GM23338 (cell line): ENCODE data around the gene ZNF543. TPM values are rescaled to one million over a fixed set of nuclear protein-coding genes. Genes with fewer than 3 reads are reported as not detected.

Experiments used
- ATAC-seq: fragments of 200-7000 bp; cut with Tn5 transposase; 3 replicates; pipeline ENCODE4 v1.9.1; 2020
- DNase-seq: peaks from one replicate; pipeline ENCODE4 v3.0.0-alpha.2; 2015; ENCODE audit warnings: low spot score
- H2AFZ ChIP-seq: fragments of 200-600 bp; sonication (generic); 2 replicates; pipeline ENCODE4 v1.8.0; 2016; ENCODE audit warnings: antibody characterized with exemption, mild to moderate bottlenecking, moderate library complexity
- H3F3A ChIP-seq: fragments of 200-600 bp; sonication (generic); replicated peaks from 2 replicates; pipeline ENCODE4 v1.8.0; 2017; ENCODE audit warnings: antibody characterized with exemption, mixed run types, low read depth
- H3K27ac ChIP-seq: fragments of 200-600 bp; sonication (generic); 2 replicates; pipeline ENCODE4 v1.6.1; 2016; ENCODE audit warnings: low read depth
- H3K27me3 ChIP-seq: fragments of 200-600 bp; sonication (generic); 2 replicates; pipeline ENCODE4 v1.8.0; 2016; ENCODE audit warnings: mild to moderate bottlenecking, mixed run types, moderate library complexity; ENCODE audit not compliant: insufficient read depth
- H3K36me3 ChIP-seq: fragments of 200-600 bp; sonication (generic); 2 replicates; pipeline ENCODE4 v1.8.0; 2016; ENCODE audit warnings: mild to moderate bottlenecking; ENCODE audit not compliant: insufficient read depth
- H3K4me1 ChIP-seq: fragments of 200-600 bp; sonication (generic); 2 replicates; pipeline ENCODE4 v1.8.0; 2016; ENCODE audit warnings: mild to moderate bottlenecking, moderate library complexity; ENCODE audit not compliant: insufficient read depth
- H3K4me2 ChIP-seq: fragments of 200-600 bp; sonication (generic); 2 replicates; pipeline ENCODE4 v1.7.1; 2017; ENCODE audit warnings: mixed run types
- H3K4me3 ChIP-seq: fragments of 200-600 bp; sonication (generic); 2 replicates; pipeline ENCODE4 v1.6.1; 2016; ENCODE audit warnings: mixed run types
- H3K79me2 ChIP-seq: fragments of 200-600 bp; sonication (generic); replicated peaks from 2 replicates; pipeline ENCODE4 v1.8.0; 2017; ENCODE audit warnings: mild to moderate bottlenecking; ENCODE audit not compliant: insufficient read depth
- H3K9me2 ChIP-seq: fragments of 200-600 bp; sonication (generic); 2 replicates; pipeline ENCODE4 v1.8.0; 2017; ENCODE audit not compliant: insufficient read depth
- H4K20me1 ChIP-seq: fragments of 200-600 bp; sonication (generic); replicated peaks from 2 replicates; pipeline ENCODE4 v1.8.0; 2017; ENCODE audit warnings: mild to moderate bottlenecking; ENCODE audit not compliant: insufficient read depth
- H3K27ac Mint-ChIP-seq: 2 replicates; pipeline ENCODE4 v1.8.0; 2020; ENCODE audit warnings: inconsistent platforms, mild to moderate bottlenecking, moderate library complexity, mixed read lengths
- H3K27me3 Mint-ChIP-seq: 3 replicates; pipeline ENCODE4 v1.8.0; 2022; ENCODE audit warnings: low read depth, mild to moderate bottlenecking, moderate library complexity, mixed read lengths, inconsistent platforms; ENCODE audit not compliant: insufficient read depth, poor library complexity
- H3K36me3 Mint-ChIP-seq: 3 replicates; pipeline ENCODE4 v1.8.0; 2021; ENCODE audit warnings: low read depth, mild to moderate bottlenecking, inconsistent platforms, moderate library complexity, mixed read lengths
- H3K4me1 Mint-ChIP-seq: 3 replicates; pipeline ENCODE4 v1.8.0; 2020; ENCODE audit warnings: mild to moderate bottlenecking, inconsistent platforms, mixed read lengths
- H3K4me3 Mint-ChIP-seq: 3 replicates; pipeline ENCODE4 v1.8.0; 2021; ENCODE audit warnings: moderate library complexity, mild to moderate bottlenecking, inconsistent platforms, mixed read lengths
- H3K9me3 Mint-ChIP-seq: 3 replicates; pipeline ENCODE4 v1.8.0; 2020; ENCODE audit warnings: moderate library complexity, mild to moderate bottlenecking, inconsistent platforms, mixed read lengths
- CREB1 ChIP-seq: fragments of 250-450 bp; sonication (Bioruptor Pico); IDR thresholded peaks from 2 replicates; pipeline ENCODE4 v1.5.0; 2020; ENCODE audit warnings: low read depth, mild to moderate bottlenecking, moderate library complexity
- ETS1 ChIP-seq: IDR thresholded peaks from 2 replicates; pipeline ENCODE4 v1.6.1; 2016; ENCODE audit warnings: antibody characterized with exemption
- EZH2 ChIP-seq: fragments of 200-600 bp; sonication (generic); IDR thresholded peaks from one replicate; pipeline ENCODE4 v1.8.0; 2017; ENCODE audit warnings: antibody characterized with exemption, mild to moderate bottlenecking, low read depth; ENCODE audit not compliant: unreplicated experiment
- EZH2phosphoT487 ChIP-seq: fragments of 200-600 bp; sonication (generic); IDR thresholded peaks from one replicate; pipeline ENCODE4 v1.8.1; 2018; ENCODE audit warnings: antibody characterized with exemption; ENCODE audit not compliant: unreplicated experiment
- JUNB ChIP-seq: IDR thresholded peaks from one replicate; pipeline ENCODE4 v1.6.1; 2016; ENCODE audit warnings: antibody characterized with exemption; ENCODE audit not compliant: unreplicated experiment
- NANOG ChIP-seq: IDR thresholded peaks from 2 replicates; pipeline ENCODE4 v1.6.1; 2016; ENCODE audit warnings: antibody characterized with exemption, borderline replicate concordance
- POLR2AphosphoS5 ChIP-seq: IDR thresholded peaks from 2 replicates; pipeline ENCODE4 v1.6.1; 2016; ENCODE audit warnings: antibody characterized with exemption, low read depth
- REST ChIP-seq: IDR thresholded peaks from one replicate; pipeline ENCODE4 v1.6.1; 2018; ENCODE audit warnings: antibody characterized with exemption; ENCODE audit not compliant: unreplicated experiment
- STAT1 ChIP-seq: IDR thresholded peaks from one replicate; pipeline ENCODE4 v1.6.1; 2016; ENCODE audit warnings: antibody characterized with exemption; ENCODE audit not compliant: unreplicated experiment
- ZNF114 ChIP-seq: fragments of 250-450 bp; sonication (Bioruptor Pico); IDR thresholded peaks from 2 replicates; pipeline ENCODE4 v1.5.0; 2020; ENCODE audit warnings: mild to moderate bottlenecking, moderate library complexity
- ZNF331 ChIP-seq: fragments of 250-450 bp; sonication (Bioruptor Pico); IDR thresholded peaks from 2 replicates; pipeline ENCODE4 v1.5.0; 2020; ENCODE audit warnings: low read depth, mild to moderate bottlenecking, moderate library complexity
- ZNF462 ChIP-seq: fragments of 250-450 bp; sonication (Bioruptor Pico); IDR thresholded peaks from 2 replicates; pipeline ENCODE4 v1.5.0; 2020; ENCODE audit warnings: mild to moderate bottlenecking, moderate library complexity
- polyA plus RNA-seq: library from polyadenylated mRNA; unstranded; fragments of >200 nt; fragmentation: Nextera tagmentation; extraction: Ambion mirVana; gene quantifications from 2 replicates; pipeline ENCODE4 v1.2.1, GENCODE V29; 2016
- total RNA-seq: library from RNA; depleted of rRNA; stranded (reverse); fragments of >200 nt; shearing (Covaris generic); gene quantifications from 2 replicates; pipeline ENCODE4 v1.2.3, GENCODE V29; 2014
- TF ChIP-seq, protein P1 (sequence below), 2 experiments: fragments of 200-600 bp in 1 of 2; sonication (generic) in 1 of 2; conservative IDR thresholded peaks; 2 replicates each; pipeline versions ENCODE4 v1.5.1 to v1.6.1; 2016 to 2017; ENCODE audit warnings: antibody characterized with exemption in 2 of 2, low read depth in 2 of 2, mild to moderate bottlenecking in 2 of 2, moderate library complexity in 1 of 2

The ZNF543 gene
- total and polyA plus RNA-seq, 2 experiments from 2014 or later, result 2.4 to 10.3 TPM

DNA sequence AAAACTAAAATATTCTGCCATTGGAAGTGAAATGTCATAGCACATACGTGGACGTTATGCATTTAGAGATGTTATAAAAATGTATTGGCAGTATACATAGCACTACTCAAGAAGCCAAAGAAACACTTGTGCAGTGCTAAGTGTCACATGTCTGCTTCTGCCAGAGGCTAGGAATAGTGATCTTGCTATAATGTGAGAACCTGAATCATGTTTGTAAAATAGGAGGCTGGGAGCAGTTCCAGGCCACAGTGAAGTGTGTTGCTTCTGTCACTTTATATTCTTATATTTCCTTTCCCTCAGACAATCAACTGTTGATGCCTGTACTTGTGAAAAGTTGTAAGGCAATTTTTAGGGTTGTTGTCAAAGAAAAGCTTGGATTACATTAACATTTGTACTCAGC lies 46.5 kb downstream of the ZNF543 start:
- ATAC-seq, result no peak

More for the DNA sequence above, 46.5 kb downstream of the ZNF543 start:
- Mint-ChIP-seq H3K36me3 (peaks cover 8% of the 10 kb centered on the region; the same call in 2 of the 3 replicates), H3K27me3 (peaks cover 7% of the 10 kb centered on the region), H3K27ac (no peak overlapping the region), H3K4me3 (no peak overlapping the region), H3K4me1 (peaks cover 7% of the 10 kb centered on the region), H3K9me3 (no peaks in the 10 kb centered on the region; the same call in 1 of the 3 replicates)
- peaks cover 13% of the 10 kb centered on the region for H3K79me2 ChIP-seq
- H3K4me3 ChIP-seq, result no peak overlapping the region
- H3K27me3 ChIP-seq, result no peaks in the 10 kb centered on the region
- no peaks in the 10 kb centered on the region for H4K20me1 ChIP-seq
- H3K27ac ChIP-seq, result no peak overlapping the region
- no peaks in the 10 kb centered on the region for H3K9me2 ChIP-seq
- no peaks in the 10 kb centered on the region for H3K4me1 ChIP-seq
- H3K4me2 ChIP-seq, result no peak overlapping the region
- H3F3A ChIP-seq, result no peaks in the 10 kb centered on the region
- H3K36me3 ChIP-seq, result no peaks in the 10 kb centered on the region
- no peak for DNase-seq
- H2AFZ ChIP-seq, result no peak overlapping the region
- no peak for TF ChIP-seq STAT1
- TF ChIP-seq POLR2AphosphoS5, result no peak
- TF ChIP-seq REST, result no peak
- no peak for TF ChIP-seq ZNF331 (CRISPR knock-in tag)
- no peak for TF ChIP-seq ZNF462 (CRISPR knock-in tag)
- TF ChIP-seq EZH2, result no peak
- no peak for TF ChIP-seq NANOG
- no peak for TF ChIP-seq CREB1 (CRISPR knock-in tag)
- TF ChIP-seq, protein P1, sequence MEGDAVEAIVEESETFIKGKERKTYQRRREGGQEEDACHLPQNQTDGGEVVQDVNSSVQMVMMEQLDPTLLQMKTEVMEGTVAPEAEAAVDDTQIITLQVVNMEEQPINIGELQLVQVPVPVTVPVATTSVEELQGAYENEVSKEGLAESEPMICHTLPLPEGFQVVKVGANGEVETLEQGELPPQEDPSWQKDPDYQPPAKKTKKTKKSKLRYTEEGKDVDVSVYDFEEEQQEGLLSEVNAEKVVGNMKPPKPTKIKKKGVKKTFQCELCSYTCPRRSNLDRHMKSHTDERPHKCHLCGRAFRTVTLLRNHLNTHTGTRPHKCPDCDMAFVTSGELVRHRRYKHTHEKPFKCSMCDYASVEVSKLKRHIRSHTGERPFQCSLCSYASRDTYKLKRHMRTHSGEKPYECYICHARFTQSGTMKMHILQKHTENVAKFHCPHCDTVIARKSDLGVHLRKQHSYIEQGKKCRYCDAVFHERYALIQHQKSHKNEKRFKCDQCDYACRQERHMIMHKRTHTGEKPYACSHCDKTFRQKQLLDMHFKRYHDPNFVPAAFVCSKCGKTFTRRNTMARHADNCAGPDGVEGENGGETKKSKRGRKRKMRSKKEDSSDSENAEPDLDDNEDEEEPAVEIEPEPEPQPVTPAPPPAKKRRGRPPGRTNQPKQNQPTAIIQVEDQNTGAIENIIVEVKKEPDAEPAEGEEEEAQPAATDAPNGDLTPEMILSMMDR (conservative IDR thresholded peaks at IDR 0.05; ENCODE audit: low read depth in 2 of 2), result no peak
- TF ChIP-seq EZH2phosphoT487, result no peak
- TF ChIP-seq JUNB, result no peak
- TF ChIP-seq ETS1, result no peak
- no peak for TF ChIP-seq ZNF114 (CRISPR knock-in tag)
